GM23338 (cell line): Measurements from ENCODE around the gene C1QL1.

Experiments
- CTCF ChIP-seq, 2 experiments: fragments of 200-600 bp in 1 of 2; sonication (generic) in 1 of 2; conservative IDR thresholded peaks; 2 replicates each; pipeline versions ENCODE4 v1.5.1 to v1.6.1; 2016 to 2017; ENCODE audit warnings: antibody characterized with exemption in 2 of 2, low read depth in 2 of 2, mild to moderate bottlenecking in 2 of 2, moderate library complexity in 1 of 2
- EZH2 ChIP-seq: fragments of 200-600 bp; sonication (generic); IDR thresholded peaks from one replicate; pipeline ENCODE4 v1.8.0; 2017; ENCODE audit warnings: antibody characterized with exemption, mild to moderate bottlenecking, low read depth; ENCODE audit not compliant: unreplicated experiment
- STAT1 ChIP-seq: IDR thresholded peaks from one replicate; pipeline ENCODE4 v1.6.1; 2016; ENCODE audit warnings: antibody characterized with exemption; ENCODE audit not compliant: unreplicated experiment
- ZNF114 ChIP-seq: fragments of 250-450 bp; sonication (Bioruptor Pico); IDR thresholded peaks from 2 replicates; pipeline ENCODE4 v1.5.0; 2020; ENCODE audit warnings: mild to moderate bottlenecking, moderate library complexity

DNA sequence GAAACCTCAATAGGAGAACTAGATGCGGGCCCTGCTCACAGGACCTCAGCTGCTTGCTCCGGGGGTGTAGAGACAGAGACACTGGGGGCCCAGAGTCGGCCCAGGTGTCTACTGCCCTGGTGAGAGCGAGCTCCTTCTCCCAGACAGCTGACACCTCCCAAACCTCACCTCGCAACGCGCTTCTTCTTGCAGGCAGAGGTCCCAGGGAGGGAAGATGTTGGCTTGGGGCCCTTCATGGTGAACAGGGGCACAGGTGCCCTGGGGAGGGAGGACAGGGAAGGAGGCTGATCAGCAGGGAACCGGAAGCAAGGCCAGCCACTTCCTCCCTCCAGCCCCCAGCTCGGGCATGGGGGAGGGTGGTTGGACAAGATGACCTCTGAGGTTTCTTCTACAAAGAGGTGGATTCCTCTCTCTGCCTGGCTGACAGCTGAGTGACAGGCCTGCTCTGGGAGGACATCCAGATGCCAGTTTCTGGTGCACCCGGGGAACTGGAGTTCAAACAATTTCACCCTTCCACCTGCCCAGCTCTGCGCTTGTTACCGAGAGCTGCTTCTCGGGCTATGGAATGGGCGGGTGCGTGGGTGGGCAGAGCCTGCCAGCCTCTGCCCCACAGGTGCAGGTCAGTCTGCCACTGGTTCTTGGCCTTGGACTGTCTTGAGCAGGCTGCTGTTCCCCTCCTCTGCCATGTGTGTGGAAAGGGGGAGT, 41.1 kb downstream of the C1QL1 start:
- TF ChIP-seq CTCF (conservative IDR thresholded peaks at IDR 0.05; ENCODE audit: low read depth in 2 of 2) (no peak), EZH2 (no peak), STAT1 (no peak), ZNF114 (CRISPR knock-in tag) (no peak)
